SK-N-SH treated with all-trans-retinoic acid at 6 μM for 48 hours (cell line): ENCODE measurements around the gene KIR3DL1.

Experiments
- ATAC-seq: fragments of 200-7000 bp; cut with Tn5 transposase; 3 replicates; pipeline ENCODE4 v1.9.1; 2020; ENCODE audit warnings: mild to moderate bottlenecking, moderate library complexity
- ARNTL ChIP-seq: fragments of 450-650 bp; formaldehyde crosslinking; IDR thresholded peaks from 2 replicates; pipeline ENCODE4 v1.5.0; 2020; ENCODE audit warnings: low read depth, mild to moderate bottlenecking, moderate library complexity, borderline replicate concordance
- BACH2 ChIP-seq: fragments of 250-450 bp; sonication (Bioruptor Pico); IDR thresholded peaks from 2 replicates; pipeline ENCODE4 v1.9.0; 2021; ENCODE audit warnings: mild to moderate bottlenecking, borderline replicate concordance
- CREB5 ChIP-seq: fragments of 250-450 bp; sonication (Bioruptor Pico); IDR thresholded peaks from 2 replicates; pipeline ENCODE4 v1.5.1; 2020; ENCODE audit warnings: low read depth, mild to moderate bottlenecking, moderate library complexity
- CSDC2 ChIP-seq: fragments of 250-450 bp; sonication (Bioruptor Pico); IDR thresholded peaks from 2 replicates; pipeline ENCODE4 v1.5.0; 2020; ENCODE audit warnings: mild to moderate bottlenecking, moderate library complexity
- CSRNP3 ChIP-seq: fragments of 250-450 bp; sonication (Bioruptor Pico); IDR thresholded peaks from 2 replicates; pipeline ENCODE4 v1.5.1; 2021; ENCODE audit warnings: mild to moderate bottlenecking, moderate library complexity
- ESRRG ChIP-seq: fragments of 250-450 bp; sonication (Bioruptor Pico); IDR thresholded peaks from 2 replicates; pipeline ENCODE4 v1.6.1; 2021; ENCODE audit warnings: mild to moderate bottlenecking
- OSR1 ChIP-seq: fragments of 250-450 bp; sonication (Bioruptor Pico); IDR thresholded peaks from 2 replicates; pipeline ENCODE4 v1.8.0; 2022; ENCODE audit warnings: moderate library complexity, mild to moderate bottlenecking, inconsistent platforms
- PATZ1 ChIP-seq: fragments of 250-450 bp; sonication (Bioruptor Pico); IDR thresholded peaks from 2 replicates; pipeline ENCODE4 v1.8.0; 2020; ENCODE audit warnings: mild to moderate bottlenecking, moderate library complexity, borderline replicate concordance
- PPARA ChIP-seq: fragments of 250-450 bp; sonication (Bioruptor Pico); IDR thresholded peaks from 2 replicates; pipeline ENCODE4 v1.5.0; 2020; ENCODE audit warnings: mild to moderate bottlenecking, borderline replicate concordance
- RARB ChIP-seq: fragments of 250-450 bp; sonication (Bioruptor Pico); IDR thresholded peaks from 2 replicates; pipeline ENCODE4 v1.8.0; 2021; ENCODE audit warnings: mild to moderate bottlenecking, moderate library complexity
- SNAI2 ChIP-seq: fragments of 250-450 bp; sonication (Bioruptor Pico); IDR thresholded peaks from 2 replicates; pipeline ENCODE4 v1.5.0; 2020; ENCODE audit warnings: mild to moderate bottlenecking, moderate library complexity
- TCF4 ChIP-seq: fragments of 250-450 bp; sonication (Bioruptor Pico); IDR thresholded peaks from 2 replicates; pipeline ENCODE4 v1.8.0; 2021; ENCODE audit warnings: mild to moderate bottlenecking, moderate library complexity, borderline replicate concordance
- TOX ChIP-seq: fragments of 250-450 bp; sonication (Bioruptor Pico); IDR thresholded peaks from 2 replicates; pipeline ENCODE4 v1.8.0; 2021; ENCODE audit warnings: mild to moderate bottlenecking, moderate library complexity, borderline replicate concordance
- TSHZ2 ChIP-seq: fragments of 250-450 bp; sonication (Bioruptor Pico); IDR thresholded peaks from 2 replicates; pipeline ENCODE4 v1.5.0; 2020; ENCODE audit warnings: mild to moderate bottlenecking, moderate library complexity
- ZC3H10 ChIP-seq: fragments of 250-450 bp; sonication (Bioruptor Pico); IDR thresholded peaks from 2 replicates; pipeline ENCODE4 v1.5.1; 2021; ENCODE audit warnings: mild to moderate bottlenecking, moderate library complexity
- ZFP30 ChIP-seq: fragments of 450-650 bp; formaldehyde crosslinking; IDR thresholded peaks from 2 replicates; pipeline ENCODE4 v1.5.0; 2022; ENCODE audit warnings: mild to moderate bottlenecking, moderate library complexity
- ZNF565 ChIP-seq: fragments of 450-650 bp; formaldehyde crosslinking; conservative IDR thresholded peaks from 2 replicates; pipeline ENCODE4 v1.5.0; 2020; ENCODE audit warnings: low read depth, mild to moderate bottlenecking, moderate library complexity
- ZNF70 ChIP-seq: fragments of 450-650 bp; formaldehyde crosslinking; IDR thresholded peaks from 2 replicates; pipeline ENCODE4 v1.5.0; 2020; ENCODE audit warnings: mild to moderate bottlenecking, moderate library complexity
- ZNF8 ChIP-seq: fragments of 450-650 bp; formaldehyde crosslinking; IDR thresholded peaks from 2 replicates; pipeline ENCODE4 v1.5.0; 2020; ENCODE audit warnings: mild to moderate bottlenecking, moderate library complexity
- TF ChIP-seq, protein P1 (sequence below): fragments of 250-450 bp; sonication (Bioruptor Pico); IDR thresholded peaks from 2 replicates; pipeline ENCODE4 v1.8.0; 2021; ENCODE audit warnings: low read depth, mild to moderate bottlenecking, moderate library complexity, borderline replicate concordance

Gene KIR3DL1

DNA sequence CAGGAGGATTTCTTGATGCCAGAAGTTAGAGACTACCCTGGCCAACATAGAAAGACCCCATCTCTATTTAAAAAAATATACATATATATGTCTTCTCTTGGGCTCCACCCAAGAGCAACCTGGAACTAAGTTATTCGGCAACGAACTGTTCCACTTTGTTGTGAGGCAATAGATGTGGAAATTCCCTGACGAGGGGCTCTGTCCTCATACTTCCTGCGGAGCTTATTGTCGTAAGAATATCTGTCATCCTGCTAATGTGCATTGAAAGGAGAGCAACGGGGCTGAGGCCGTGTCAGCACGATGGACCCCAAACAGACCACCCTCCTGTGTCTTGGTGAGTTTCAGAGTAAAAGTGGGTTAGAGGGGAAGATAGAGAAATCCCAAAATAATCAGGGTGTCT lies 57.7 kb downstream of the KIR3DL1 start, which contains the start of gene FCAR:
FCAR (plus strand) TSS at position 246 of the 400 bp plus-strand sequence; CDS start at position 301, 55 bp downstream.
- ATAC-seq, result no peak
- TF ChIP-seq ZNF70 (CRISPR knock-in tag) (no peak), ZNF565 (no peak), CREB5 (CRISPR knock-in tag) (no peak), ZNF8 (CRISPR knock-in tag) (no peak), CSDC2 (no peak), TSHZ2 (CRISPR knock-in tag) (no peak), OSR1 (no peak), ARNTL (CRISPR knock-in tag) (no peak), SNAI2 (CRISPR knock-in tag) (no peak), ZC3H10 (no peak), PATZ1 (CRISPR knock-in tag) (no peak), PPARA (CRISPR knock-in tag) (no peak), ZFP30 (CRISPR knock-in tag) (no peak), BACH2 (CRISPR knock-in tag) (no peak), TCF4 (no peak), CSRNP3 (no peak), RARB (CRISPR knock-in tag) (no peak)
- TF ChIP-seq, protein P1, sequence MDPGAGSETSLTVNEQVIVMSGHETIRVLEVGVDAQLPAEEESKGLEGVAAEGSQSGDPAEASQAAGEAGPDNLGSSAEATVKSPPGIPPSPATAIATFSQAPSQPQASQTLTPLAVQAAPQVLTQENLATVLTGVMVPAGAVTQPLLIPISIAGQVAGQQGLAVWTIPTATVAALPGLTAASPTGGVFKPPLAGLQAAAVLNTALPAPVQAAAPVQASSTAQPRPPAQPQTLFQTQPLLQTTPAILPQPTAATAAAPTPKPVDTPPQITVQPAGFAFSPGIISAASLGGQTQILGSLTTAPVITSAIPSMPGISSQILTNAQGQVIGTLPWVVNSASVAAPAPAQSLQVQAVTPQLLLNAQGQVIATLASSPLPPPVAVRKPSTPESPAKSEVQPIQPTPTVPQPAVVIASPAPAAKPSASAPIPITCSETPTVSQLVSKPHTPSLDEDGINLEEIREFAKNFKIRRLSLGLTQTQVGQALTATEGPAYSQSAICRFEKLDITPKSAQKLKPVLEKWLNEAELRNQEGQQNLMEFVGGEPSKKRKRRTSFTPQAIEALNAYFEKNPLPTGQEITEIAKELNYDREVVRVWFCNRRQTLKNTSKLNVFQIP (CRISPR knock-in tag), result no peak

GRCh38 chr19:54875506-54875905 lies 59.2 kb downstream of the KIR3DL1 start:
- no peak for TF ChIP-seq CREB5 (CRISPR knock-in tag)
- TF ChIP-seq ZNF8 (CRISPR knock-in tag), result no peak
- no peak for TF ChIP-seq ZFP30 (CRISPR knock-in tag)
- TF ChIP-seq, protein P1 (CRISPR knock-in tag), result no peak
- no peak for TF ChIP-seq ZNF565
- no peak for TF ChIP-seq CSRNP3
- TF ChIP-seq RARB (CRISPR knock-in tag), result no peak
- TF ChIP-seq OSR1, result no peak
- no peak for TF ChIP-seq ESRRG
- no peak for TF ChIP-seq TCF4
- TF ChIP-seq SNAI2 (CRISPR knock-in tag), result no peak
- no peak for TF ChIP-seq TOX (CRISPR knock-in tag)
- ATAC-seq, result no peak
